Stomach (tissue), 9 donors: ENCODE data around the gene DARS2. TPM values are rescaled to one million over a fixed set of nuclear protein-coding genes. Genes with fewer than 3 reads are reported as not detected.

Source experiments
- DNase-seq, 2 donors: peaks; one replicate each; pipeline versions ENCODE4 v3.0.0 to v3.0.0-alpha.2; 2013 to 2019
- H3K27ac ChIP-seq, 5 donors: fragments of 200-600 bp in 4 of 5; sonication (generic) in 4 of 5; one replicate each; pipeline ENCODE4 v1.5.1; 2013 to 2019; ENCODE audit warnings: mild to moderate bottlenecking in 1 of 5, moderate library complexity in 1 of 5
- H3K27me3 ChIP-seq, 3 donors: fragments of 200-600 bp; sonication (generic); one replicate each; pipeline ENCODE4 v1.5.1; 2017 to 2019; ENCODE audit warnings: mixed run types in 1 of 3
- H3K36me3 ChIP-seq, 4 donors: fragments of 200-600 bp; sonication (generic); 1 replicate in 3 of 4; 2 replicates in 1 of 4; pipeline ENCODE4 v1.5.1; 2016 to 2019
- H3K4me1 ChIP-seq, 4 donors: fragments of 200-600 bp; sonication (generic); one replicate each; pipeline ENCODE4 v1.5.1; 2016 to 2019
- H3K4me3 ChIP-seq, 4 donors: fragments of 200-600 bp; sonication (generic) in 3 of 4; one replicate each; pipeline ENCODE4 v1.5.1; 2016 to 2019; ENCODE audit warnings: mild to moderate bottlenecking in 1 of 4
- H3K9me3 ChIP-seq, 4 donors: fragments of 200-600 bp; sonication (generic); one replicate each; pipeline ENCODE4 v1.5.1; 2016 to 2019
- EP300 ChIP-seq: sonication (generic); formaldehyde crosslinking; IDR thresholded peaks from one replicate; pipeline ENCODE4 v1.6.1; 2017; ENCODE audit warnings: antibody characterized with exemption
- POLR2A ChIP-seq, 4 donors: fragments of 450-650 bp; IDR thresholded peaks; one replicate each; pipeline ENCODE4 v1.6.1; 2016; ENCODE audit warnings: antibody characterized with exemption in 4 of 4, control low read depth in 2 of 4, mild to moderate bottlenecking in 1 of 4, moderate library complexity in 1 of 4
- POLR2AphosphoS5 ChIP-seq, 3 donors: sonication (generic); formaldehyde crosslinking; IDR thresholded peaks; one replicate each; pipeline ENCODE4 v1.6.1; 2016; ENCODE audit warnings: antibody characterized with exemption in 3 of 3
- WGBS, 5 donors: extraction: QIAGEN DNeasy Blood & Tissue Kit in 3 of 5; methylation state at CpG; one replicate each; pipeline versions ENCODE4 v1.1.5 to v1.1.7; 2013 to 2018; 5-methylcytosine and 5-hydroxymethylcytosine counted together
- intact Hi-C: fragments of 100-400 bp; cut with DNase I; formaldehyde crosslinking; loops from one replicate; pipeline ENCODE4 v1.15.1; 2023; ENCODE audit warnings: low total_unique reads
- polyA plus RNA-seq, 3 donors: library from polyadenylated mRNA; stranded (reverse); fragments of 200-250 nt; gene quantifications; one replicate each; pipeline ENCODE4 v1.2.3, GENCODE V29; 2013
- total RNA-seq, 5 donors: library from RNA; depleted of rRNA; stranded (reverse); fragments of >200 nt; gene quantifications; one replicate each; pipeline versions ENCODE4 v1.1.0 to v1.2.3, GENCODE V29; 2014 to 2016
- TF ChIP-seq, protein P1 (sequence below), 7 experiments: fragments of 450-650 bp in 4 of 7; fragments of 200-600 bp in 3 of 7; sonication (generic) in 3 of 7; IDR thresholded peaks; one replicate each; pipeline ENCODE4 v1.5.1; 2016 to 2019; ENCODE audit warnings: antibody characterized with exemption in 7 of 7, control low read depth in 2 of 7, mild to moderate bottlenecking in 1 of 7
- donor health status: healthy with polysubstance abuse.
- donor health status: Bipolar disorder and iron deficiency.
- donor health status: healthy.

Gene DARS2
- total and polyA plus RNA-seq, 8 donors, result 3.1 to 36.8 (median 10.8) TPM

DNA sequence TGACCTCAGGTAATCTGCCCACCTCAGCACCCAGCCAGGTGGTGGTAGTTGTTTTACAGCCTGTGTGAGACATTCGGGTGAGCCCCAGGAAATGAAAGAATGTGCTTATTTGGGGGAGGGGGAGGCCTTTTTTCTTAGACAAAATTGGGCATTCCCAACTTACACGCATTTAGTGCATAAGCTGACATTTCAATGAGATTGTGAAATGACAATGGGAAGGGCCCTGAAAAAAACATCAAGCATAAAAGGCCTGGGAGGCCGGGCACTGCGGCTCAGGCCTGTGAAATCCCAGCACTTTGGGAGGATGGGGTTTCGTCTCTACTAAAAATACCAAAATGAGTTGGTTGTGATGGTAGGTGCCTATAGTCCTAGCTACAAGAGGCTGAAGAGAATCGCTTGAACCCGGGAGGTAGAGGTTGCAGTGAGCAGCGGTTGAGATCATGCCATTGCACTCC lies 38.3 kb downstream of the DARS2 start:
- Histone ChIP-seq H3K9me3 (no peaks in the 10 kb centered on the region), H3K36me3 (peaks cover 45 to 91% (median 86%) of the 10 kb centered on the region in 4 donors), H3K27me3 (no peaks in the 10 kb centered on the region), H3K4me1 (peaks cover 20 to 41% (median 26%) of the 10 kb centered on the region in 4 donors), H3K27ac (no peak overlapping the region), H3K4me3 (no peak overlapping the region)
- intact Hi-C loops, result loop anchor here (10.0 kb wide), 1 partner anchor 62 kb away; no protein-coding TSS in a partner anchor
- WGBS, 5 donors, result 61 to 74% (median 70%) methylated on average over 8 of the region's 8 CpGs
- TF ChIP-seq POLR2A (IDR thresholded peaks at IDR 0.05), result no peak
- TF ChIP-seq, protein P1, sequence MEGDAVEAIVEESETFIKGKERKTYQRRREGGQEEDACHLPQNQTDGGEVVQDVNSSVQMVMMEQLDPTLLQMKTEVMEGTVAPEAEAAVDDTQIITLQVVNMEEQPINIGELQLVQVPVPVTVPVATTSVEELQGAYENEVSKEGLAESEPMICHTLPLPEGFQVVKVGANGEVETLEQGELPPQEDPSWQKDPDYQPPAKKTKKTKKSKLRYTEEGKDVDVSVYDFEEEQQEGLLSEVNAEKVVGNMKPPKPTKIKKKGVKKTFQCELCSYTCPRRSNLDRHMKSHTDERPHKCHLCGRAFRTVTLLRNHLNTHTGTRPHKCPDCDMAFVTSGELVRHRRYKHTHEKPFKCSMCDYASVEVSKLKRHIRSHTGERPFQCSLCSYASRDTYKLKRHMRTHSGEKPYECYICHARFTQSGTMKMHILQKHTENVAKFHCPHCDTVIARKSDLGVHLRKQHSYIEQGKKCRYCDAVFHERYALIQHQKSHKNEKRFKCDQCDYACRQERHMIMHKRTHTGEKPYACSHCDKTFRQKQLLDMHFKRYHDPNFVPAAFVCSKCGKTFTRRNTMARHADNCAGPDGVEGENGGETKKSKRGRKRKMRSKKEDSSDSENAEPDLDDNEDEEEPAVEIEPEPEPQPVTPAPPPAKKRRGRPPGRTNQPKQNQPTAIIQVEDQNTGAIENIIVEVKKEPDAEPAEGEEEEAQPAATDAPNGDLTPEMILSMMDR (IDR thresholded peaks at IDR 0.05), result no peak
- no peak for TF ChIP-seq POLR2AphosphoS5 (IDR thresholded peaks at IDR 0.05)
- TF ChIP-seq EP300, result no peak
- DNase-seq, result no peak

- Histone ChIP-seq H3K4me3 (no peak overlapping the region), H3K4me1 (peaks cover 20 to 41% (median 26%) of the 10 kb centered on the region in 4 donors), H3K9me3 (no peaks in the 10 kb centered on the region), H3K36me3 (peaks cover 42 to 84% (median 79%) of the 10 kb centered on the region in 4 donors), H3K27me3 (no peaks in the 10 kb centered on the region), H3K27ac (peak overlapping the region in 2 of 5 donors; percentile 1 to 41)
- TF ChIP-seq, protein P1 (IDR thresholded peaks at IDR 0.05), result no peak
- no peak for TF ChIP-seq EP300
- no peak for TF ChIP-seq POLR2AphosphoS5 (IDR thresholded peaks at IDR 0.05)
- TF ChIP-seq POLR2A (IDR thresholded peaks at IDR 0.05), result no peak
- intact Hi-C loops, result loop anchor here (10.0 kb wide), 1 partner anchor 61 kb away; no protein-coding TSS in a partner anchor
- DNase-seq, result no peak
Measured at GRCh38 chr1:173863224-173864161, 39.0 kb downstream of the DARS2 start.

DNA sequence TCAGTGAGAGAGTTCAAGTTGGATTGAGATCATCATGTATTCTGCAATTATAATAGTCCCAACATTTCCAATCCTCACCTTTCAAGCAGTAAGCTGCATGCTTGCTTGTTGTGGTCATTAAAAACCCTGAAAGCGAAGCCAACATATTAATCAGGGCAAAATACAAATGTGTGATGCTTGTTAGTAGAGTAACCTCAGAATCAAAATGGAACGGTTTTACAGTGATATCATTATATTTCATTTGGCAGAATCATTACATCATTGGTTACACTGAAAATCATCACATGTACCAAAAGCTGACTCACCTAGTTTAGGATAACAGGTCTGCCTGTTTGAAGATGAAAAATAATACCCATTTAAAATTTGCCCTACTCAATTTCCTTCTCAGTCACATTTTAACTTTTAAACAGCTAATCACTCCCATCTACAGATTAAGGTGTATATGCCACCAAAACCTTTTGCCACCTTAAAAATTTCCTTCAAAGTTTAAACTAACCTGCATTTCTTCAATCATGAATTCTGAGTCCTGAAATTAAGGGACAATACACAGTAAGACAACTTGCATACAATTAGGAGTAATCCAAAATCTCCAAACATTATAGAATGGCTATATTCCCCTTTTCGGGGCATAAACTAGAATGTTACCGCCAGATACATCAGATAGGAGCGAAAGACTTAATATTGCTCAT lies 39.9 kb downstream of the DARS2 start:
- H3K27ac ChIP-seq, result peak overlapping the region in 4 of 5 donors; percentile 6 to 95 (median 26)
- peaks cover 40 to 76% (median 70%) of the 10 kb centered on the region in 4 donors for H3K36me3 ChIP-seq
- intact Hi-C loops, result loop anchor here (10.0 kb wide), 1 partner anchor 60 kb away; no protein-coding TSS in a partner anchor
- TF ChIP-seq EP300, result no peak
- TF ChIP-seq POLR2A (IDR thresholded peaks at IDR 0.05), result no peak
- TF ChIP-seq POLR2AphosphoS5 (IDR thresholded peaks at IDR 0.05), result no peak
- TF ChIP-seq, protein P1 (IDR thresholded peaks at IDR 0.05), result no peak
- no peak for DNase-seq
- no peaks in the 10 kb centered on the region for H3K27me3 ChIP-seq
- H3K4me3 ChIP-seq, result peak overlapping the region in 2 of 4 donors; percentile 61
- WGBS, 5 donors, result 71 to 78% (median 76%) methylated on average over 5 of the region's 5 CpGs
- no peaks in the 10 kb centered on the region for H3K9me3 ChIP-seq
- H3K4me1 ChIP-seq, result peaks cover 20 to 47% (median 29%) of the 10 kb centered on the region in 4 donors
